ENCODE results near the gene RNF151.
A peak's percentile ranks its signal among the peaks of the same experiment; 100 is the strongest.

RNF151 gene

GRCh38 chr16:1984347-1985225 lies 17.9 kb downstream of the RNF151 start:
- peak overlapping the region; percentile 66 for H3K4me3 ChIP-seq (ENCODE audit: low read depth, low read length)
- TF ChIP-seq CTCF (IDR thresholded peaks at IDR 0.05; ENCODE audit: low read depth, low read length, missing control alignments), result no peak
- DNase-seq (ENCODE audit: low read depth), result no peak

GRCh38 chr16:1985466-1986150 lies 19.0 kb downstream of the RNF151 start:
- peak overlapping the region; percentile 66 for H3K4me3 ChIP-seq (ENCODE audit: low read depth, low read length)
- no peak for TF ChIP-seq CTCF (IDR thresholded peaks at IDR 0.05; ENCODE audit: low read depth, low read length, missing control alignments)
- DNase-seq (ENCODE audit: low read depth), result no peak

- no peak for DNase-seq (ENCODE audit: low read depth)
- no peak overlapping the region for H3K4me3 ChIP-seq (ENCODE audit: low read depth, low read length)
- no peak for TF ChIP-seq CTCF (IDR thresholded peaks at IDR 0.05; ENCODE audit: low read depth, low read length, missing control alignments)
These were observed 20.5 kb downstream of the RNF151 start for GRCh38 chr16:1987198-1987597.

GRCh38 chr16:1989209-1990100 lies 22.8 kb downstream of the RNF151 start, which contains the start of gene SYNGR3:
TSS of gene SYNGR3 (plus strand) at chr16:1989970. CDS start at chr16:1990103, 133 bp downstream.
- H3K4me3 ChIP-seq (ENCODE audit: low read depth, low read length), result peak within 1 kb of the TSS; percentile 63
- no peak for TF ChIP-seq CTCF (IDR thresholded peaks at IDR 0.05; ENCODE audit: low read depth, low read length, missing control alignments)
- no peak for DNase-seq (ENCODE audit: low read depth)

GRCh38 chr16:1990101-1990350 lies 23.4 kb downstream of the RNF151 start:
- no peak for DNase-seq (ENCODE audit: low read depth)
- peak overlapping the region; percentile 63 for H3K4me3 ChIP-seq (ENCODE audit: low read depth, low read length)
- TF ChIP-seq CTCF (IDR thresholded peaks at IDR 0.05; ENCODE audit: low read depth, low read length, missing control alignments), result no peak

- TF ChIP-seq CTCF (IDR thresholded peaks at IDR 0.05; ENCODE audit: low read depth, low read length, missing control alignments), result no peak
- DNase-seq (ENCODE audit: low read depth), result no peak
- peak overlapping the region; percentile 63 for H3K4me3 ChIP-seq (ENCODE audit: low read depth, low read length)
These were observed 23.9 kb downstream of the RNF151 start for GRCh38 chr16:1990351-1991134.

Data from GM12864 (cell line).